SU-DHL-6 (cell line): ENCODE results near the gene NAA38.

ENCODE experiments used
- EZH2phosphoT487 ChIP-seq: fragments of 200-600 bp; sonication (generic), shearing (Covaris generic); conservative IDR thresholded peaks from 2 replicates; pipeline ENCODE4 v1.6.1; 2018; ENCODE audit warnings: mild to moderate bottlenecking, antibody characterized with exemption, low read length, moderate library complexity, mixed read lengths
- TF ChIP-seq, protein P1 (sequence below): fragments of 200-600 bp; sonication (generic); IDR thresholded peaks from one replicate; pipeline ENCODE4 v1.5.1; 2017; ENCODE audit warnings: antibody characterized with exemption, mild to moderate bottlenecking, low read length, moderate library complexity; ENCODE audit not compliant: insufficient read depth, poor library complexity, severe bottlenecking

DNA sequence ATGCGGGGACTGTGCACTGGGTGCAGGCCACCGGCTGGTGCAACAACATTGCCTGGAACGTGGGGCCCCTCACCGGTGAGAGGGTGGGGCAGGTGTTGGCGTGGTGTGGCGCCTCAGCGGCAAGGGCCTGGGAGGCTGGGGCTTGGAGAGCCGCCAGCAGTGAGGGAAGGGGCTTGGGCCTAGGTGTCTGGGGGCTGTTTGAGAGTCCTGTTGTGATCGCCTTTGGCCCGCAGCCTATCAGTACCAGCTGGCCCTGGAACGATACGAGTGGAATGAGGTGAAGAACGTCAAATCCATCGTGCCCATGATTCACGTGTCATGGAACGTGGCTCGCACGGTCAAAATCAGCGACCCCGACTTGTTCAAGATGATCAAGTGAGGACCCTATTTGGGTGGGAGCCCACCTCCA is 5.1 kb downstream of the NAA38 start:
- TF ChIP-seq, protein P1, sequence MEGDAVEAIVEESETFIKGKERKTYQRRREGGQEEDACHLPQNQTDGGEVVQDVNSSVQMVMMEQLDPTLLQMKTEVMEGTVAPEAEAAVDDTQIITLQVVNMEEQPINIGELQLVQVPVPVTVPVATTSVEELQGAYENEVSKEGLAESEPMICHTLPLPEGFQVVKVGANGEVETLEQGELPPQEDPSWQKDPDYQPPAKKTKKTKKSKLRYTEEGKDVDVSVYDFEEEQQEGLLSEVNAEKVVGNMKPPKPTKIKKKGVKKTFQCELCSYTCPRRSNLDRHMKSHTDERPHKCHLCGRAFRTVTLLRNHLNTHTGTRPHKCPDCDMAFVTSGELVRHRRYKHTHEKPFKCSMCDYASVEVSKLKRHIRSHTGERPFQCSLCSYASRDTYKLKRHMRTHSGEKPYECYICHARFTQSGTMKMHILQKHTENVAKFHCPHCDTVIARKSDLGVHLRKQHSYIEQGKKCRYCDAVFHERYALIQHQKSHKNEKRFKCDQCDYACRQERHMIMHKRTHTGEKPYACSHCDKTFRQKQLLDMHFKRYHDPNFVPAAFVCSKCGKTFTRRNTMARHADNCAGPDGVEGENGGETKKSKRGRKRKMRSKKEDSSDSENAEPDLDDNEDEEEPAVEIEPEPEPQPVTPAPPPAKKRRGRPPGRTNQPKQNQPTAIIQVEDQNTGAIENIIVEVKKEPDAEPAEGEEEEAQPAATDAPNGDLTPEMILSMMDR = no peak
- no peak for TF ChIP-seq EZH2phosphoT487
